ENCODE results near the gene NARS2. TPM values are rescaled to one million over a fixed set of nuclear protein-coding genes. Genes with fewer than 3 reads are reported as not detected.

NARS2 gene
- total and polyA plus RNA-seq, 8 donors, result 5.1 to 15.0 (median 7.9) TPM

GRCh38 chr11:78397398-78397797 lies 177.3 kb downstream of the NARS2 start:
- DNase-seq (no peak), ATAC-seq (peak in 1 of 4 donors; percentile 17), FAIRE-seq (no peak)
- no peak for TF ChIP-seq CTCF (IDR thresholded peaks at IDR 0.05)
- H3K4me3 ChIP-seq, result no peak overlapping the region
- intact Hi-C loops (cut with DNase I), result no loop called here
- H3K27me3 ChIP-seq, result no peaks in the 10 kb centered on the region
- H3K27ac ChIP-seq, result no peak overlapping the region
- H3K4me1 ChIP-seq, result no peaks in the 10 kb centered on the region
- WGBS, 2 donors, result 89 to 97% methylated on average over 3 of the region's 3 CpGs
- no peaks in the 10 kb centered on the region for H3K36me3 ChIP-seq
- no peaks in the 10 kb centered on the region for H3K9me3 ChIP-seq

- Histone ChIP-seq H3K36me3 (no peaks in the 10 kb centered on the region), H3K9me3 (no peaks in the 10 kb centered on the region), H3K27me3 (no peaks in the 10 kb centered on the region), H3K4me1 (no peaks in the 10 kb centered on the region), H3K4me3 (no peak overlapping the region), H3K27ac (no peak overlapping the region)
- WGBS, 2 donors, result 86 to 96% methylated on average over 1 of the region's 1 CpG
- ATAC-seq, result no peak
- no peak for FAIRE-seq
- no peak for TF ChIP-seq CTCF (IDR thresholded peaks at IDR 0.05)
- no peak for DNase-seq
- intact Hi-C loops (cut with DNase I), result no loop called here
Measured at GRCh38 chr11:78395597-78395996, 179.1 kb downstream of the NARS2 start.

- no peak for ATAC-seq
Measured at GRCh38 chr11:78392854-78393253, 181.8 kb downstream of the NARS2 start.

GRCh38 chr11:78391424-78391823 lies 183.2 kb downstream of the NARS2 start:
- Histone ChIP-seq H3K27ac (no peak overlapping the region), H3K27me3 (no peaks in the 10 kb centered on the region), H3K36me3 (no peaks in the 10 kb centered on the region), H3K4me3 (no peak overlapping the region), H3K4me1 (no peaks in the 10 kb centered on the region), H3K9me3 (no peaks in the 10 kb centered on the region)
- ATAC-seq (no peak), FAIRE-seq (no peak), DNase-seq (no peak)
- no peak for TF ChIP-seq CTCF (IDR thresholded peaks at IDR 0.05)
- 97 to 100% methylated on average over 1 of the region's 1 CpG for WGBS, 2 donors
- intact Hi-C loops (cut with DNase I), result no loop called here

More at GRCh38 chr11:78392854-78393253, 181.8 kb downstream of the NARS2 start:
- TF ChIP-seq CTCF (IDR thresholded peaks at IDR 0.05), result no peak
- H3K36me3 ChIP-seq, result no peaks in the 10 kb centered on the region
- H3K27ac ChIP-seq, result no peak overlapping the region
- H3K4me1 ChIP-seq, result no peaks in the 10 kb centered on the region
- intact Hi-C loops (cut with DNase I), result no loop called here
- FAIRE-seq, result no peak
- no peaks in the 10 kb centered on the region for H3K27me3 ChIP-seq
- no peaks in the 10 kb centered on the region for H3K9me3 ChIP-seq
- DNase-seq, result no peak
- no peak overlapping the region for H3K4me3 ChIP-seq
- WGBS, 2 donors, result 54 to 55% methylated on average over 2 of the region's 2 CpGs

GRCh38 chr11:78390809-78391208 lies 183.9 kb downstream of the NARS2 start:
- 65 to 67% methylated on average over 5 of the region's 5 CpGs for WGBS, 2 donors
- FAIRE-seq (no peak), ATAC-seq (peak in 1 of 4 donors; percentile 21), DNase-seq (no peak)
- intact Hi-C loops (cut with DNase I), result no loop called here
- Histone ChIP-seq H3K9me3 (no peaks in the 10 kb centered on the region), H3K4me1 (no peaks in the 10 kb centered on the region), H3K4me3 (no peak overlapping the region), H3K27ac (no peak overlapping the region), H3K27me3 (no peaks in the 10 kb centered on the region), H3K36me3 (no peaks in the 10 kb centered on the region)
- TF ChIP-seq CTCF (IDR thresholded peaks at IDR 0.05), result no peak
